ENCODE results near the gene PRSS33.

The PRSS33 gene

GRCh38 chr16:2756288-2757015 is 30.9 kb downstream of the PRSS33 start:
- H3K9me3 Mint-ChIP-seq = peaks cover 1% of the 10 kb centered on the region
- H3K27me3 Mint-ChIP-seq = no peaks in the 10 kb centered on the region
- peaks cover 92% of the 10 kb centered on the region for H3K36me3 Mint-ChIP-seq (ENCODE audit: low read depth)
- H3K4me1 Mint-ChIP-seq (ENCODE audit: low read depth) = peaks cover 58% of the 10 kb centered on the region
- DNase-seq = no peak
- peak overlapping the region; percentile 16 for H3K4me3 Mint-ChIP-seq
- peak overlapping the region; percentile 88 for H3K27ac Mint-ChIP-seq

GRCh38 chr16:2755158-2755557 is 32.2 kb downstream of the PRSS33 start:
- H3K9me3 Mint-ChIP-seq = peaks cover 2% of the 10 kb centered on the region
- peak overlapping the region; percentile 87 for H3K4me3 Mint-ChIP-seq
- DNase-seq = no peak
- peak overlapping the region; percentile 88 for H3K27ac Mint-ChIP-seq
- H3K4me1 Mint-ChIP-seq (ENCODE audit: low read depth) = peaks cover 61% of the 10 kb centered on the region
- peaks cover 91% of the 10 kb centered on the region for H3K36me3 Mint-ChIP-seq (ENCODE audit: low read depth)
- H3K27me3 Mint-ChIP-seq = no peaks in the 10 kb centered on the region

DNA sequence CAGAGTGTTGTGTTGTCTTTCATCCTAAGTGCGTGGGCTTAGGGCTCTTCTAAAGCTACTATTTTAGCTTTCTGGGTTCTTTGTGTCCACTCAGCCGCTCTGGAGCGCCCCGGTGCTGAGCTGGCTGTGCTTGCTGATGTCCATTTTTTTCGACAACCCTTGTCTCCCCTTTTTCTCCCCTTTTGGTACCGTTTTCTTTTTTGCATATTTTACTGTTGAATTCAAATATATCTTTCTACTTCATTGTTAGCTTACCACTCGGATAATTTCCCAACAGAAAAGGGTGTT is 33.7 kb downstream of the PRSS33 start:
- Mint-ChIP-seq H3K9me3 (peaks cover 2% of the 10 kb centered on the region), H3K27me3 (no peaks in the 10 kb centered on the region), H3K27ac (peak overlapping the region; percentile 88), H3K36me3 (ENCODE audit: low read depth) (peaks cover 83% of the 10 kb centered on the region), H3K4me3 (peak overlapping the region; percentile 87), H3K4me1 (ENCODE audit: low read depth) (peaks cover 52% of the 10 kb centered on the region)
- no peak for DNase-seq

- H3K4me1 Mint-ChIP-seq (ENCODE audit: low read depth) = peaks cover 51% of the 10 kb centered on the region
- no peaks in the 10 kb centered on the region for H3K27me3 Mint-ChIP-seq
- H3K4me3 Mint-ChIP-seq = peak overlapping the region; percentile 87
- DNase-seq = no peak
- peaks cover 2% of the 10 kb centered on the region for H3K9me3 Mint-ChIP-seq
- peaks cover 77% of the 10 kb centered on the region for H3K36me3 Mint-ChIP-seq (ENCODE audit: low read depth)
- H3K27ac Mint-ChIP-seq = peak overlapping the region; percentile 100
Observed at GRCh38 chr16:2752850-2753732, 34.3 kb downstream of the PRSS33 start.

DNA sequence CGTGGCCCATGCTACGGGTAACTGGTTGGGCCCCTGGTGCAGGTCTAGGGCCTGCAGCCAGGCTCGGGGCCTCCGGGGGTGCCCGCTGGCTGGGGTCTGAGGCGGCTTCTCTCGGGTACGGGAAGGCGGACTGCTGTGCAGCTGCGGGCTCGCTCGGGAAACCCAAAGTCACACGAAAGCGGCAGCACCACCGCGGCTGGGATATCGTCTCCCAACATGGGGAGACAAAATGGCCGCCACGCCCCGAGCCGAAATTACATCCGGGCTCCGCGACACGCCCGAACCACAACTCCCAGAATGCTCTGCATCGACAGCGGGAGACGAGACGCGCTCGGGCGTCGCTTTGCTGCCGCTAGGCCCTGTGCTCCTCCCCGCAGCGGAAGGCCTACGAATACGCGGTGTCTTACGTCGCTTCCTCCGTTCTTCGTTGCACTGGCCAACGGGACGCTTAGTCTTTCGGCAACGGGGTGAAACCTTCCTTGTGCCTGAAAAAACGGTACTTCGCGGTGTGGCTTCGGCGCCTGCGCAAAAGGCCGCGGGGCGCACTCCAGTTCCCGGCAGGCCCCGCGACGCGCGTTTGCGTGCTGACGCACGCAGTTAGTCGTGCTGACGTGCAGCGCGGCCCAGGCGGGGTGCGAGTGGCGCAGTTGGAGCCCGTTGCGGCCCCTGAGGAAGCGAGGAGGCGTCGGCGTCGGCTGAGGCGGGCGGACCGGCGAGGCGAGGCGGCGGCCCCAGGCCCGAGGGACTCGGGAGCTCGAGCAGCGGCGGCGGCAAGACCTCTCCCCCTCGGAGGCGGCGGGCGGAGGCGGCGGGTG is 35.1 kb downstream of the PRSS33 start, which contains the start of gene SRRM2:
Gene SRRM2, plus strand, starts transcription at position 604 of the 815 bp plus-strand sequence. CDS start 3,727 bp downstream, outside the sequence.
- peaks cover 68% of the 10 kb centered on the region for H3K36me3 Mint-ChIP-seq (ENCODE audit: low read depth)
- H3K4me3 Mint-ChIP-seq = peak within 1 kb of the TSS; percentile 87
- H3K27ac Mint-ChIP-seq = peak within 1 kb of the TSS; percentile 100
- H3K9me3 Mint-ChIP-seq = peaks cover 2% of the 10 kb centered on the region
- H3K27me3 Mint-ChIP-seq = no peaks in the 10 kb centered on the region
- DNase-seq = peak; percentile 96
- peaks cover 44% of the 10 kb centered on the region for H3K4me1 Mint-ChIP-seq (ENCODE audit: low read depth)

GRCh38 chr16:2751577-2752034 is 35.8 kb downstream of the PRSS33 start:
- Mint-ChIP-seq H3K9me3 (peaks cover 2% of the 10 kb centered on the region), H3K4me1 (ENCODE audit: low read depth) (peaks cover 37% of the 10 kb centered on the region), H3K27me3 (no peaks in the 10 kb centered on the region), H3K4me3 (peak overlapping the region; percentile 87), H3K36me3 (ENCODE audit: low read depth) (peaks cover 62% of the 10 kb centered on the region), H3K27ac (peak overlapping the region; percentile 100)
- peak; percentile 52 for DNase-seq

- H3K9me3 Mint-ChIP-seq = peaks cover 2% of the 10 kb centered on the region
- no peak for DNase-seq
- no peak overlapping the region for H3K27ac Mint-ChIP-seq
- H3K4me1 Mint-ChIP-seq (ENCODE audit: low read depth) = peaks cover 22% of the 10 kb centered on the region
- peak overlapping the region; percentile 87 for H3K4me3 Mint-ChIP-seq
- H3K36me3 Mint-ChIP-seq (ENCODE audit: low read depth) = peaks cover 47% of the 10 kb centered on the region
- H3K27me3 Mint-ChIP-seq = no peaks in the 10 kb centered on the region
Observed at GRCh38 chr16:2749936-2750335, 37.4 kb downstream of the PRSS33 start.

- Mint-ChIP-seq H3K4me1 (ENCODE audit: low read depth) (peaks cover 18% of the 10 kb centered on the region), H3K9me3 (peaks cover 2% of the 10 kb centered on the region), H3K4me3 (no peak overlapping the region), H3K27ac (no peak overlapping the region), H3K27me3 (no peaks in the 10 kb centered on the region), H3K36me3 (ENCODE audit: low read depth) (peaks cover 43% of the 10 kb centered on the region)
- DNase-seq = no peak
Observed at GRCh38 chr16:2749476-2749875, 37.9 kb downstream of the PRSS33 start.

- Mint-ChIP-seq H3K27ac (no peak overlapping the region), H3K27me3 (no peaks in the 10 kb centered on the region), H3K4me3 (no peak overlapping the region), H3K4me1 (ENCODE audit: low read depth) (peaks cover 15% of the 10 kb centered on the region), H3K36me3 (ENCODE audit: low read depth) (peaks cover 37% of the 10 kb centered on the region), H3K9me3 (peaks cover 2% of the 10 kb centered on the region)
- DNase-seq = no peak
Observed at GRCh38 chr16:2748757-2749455, 38.5 kb downstream of the PRSS33 start.

DNA sequence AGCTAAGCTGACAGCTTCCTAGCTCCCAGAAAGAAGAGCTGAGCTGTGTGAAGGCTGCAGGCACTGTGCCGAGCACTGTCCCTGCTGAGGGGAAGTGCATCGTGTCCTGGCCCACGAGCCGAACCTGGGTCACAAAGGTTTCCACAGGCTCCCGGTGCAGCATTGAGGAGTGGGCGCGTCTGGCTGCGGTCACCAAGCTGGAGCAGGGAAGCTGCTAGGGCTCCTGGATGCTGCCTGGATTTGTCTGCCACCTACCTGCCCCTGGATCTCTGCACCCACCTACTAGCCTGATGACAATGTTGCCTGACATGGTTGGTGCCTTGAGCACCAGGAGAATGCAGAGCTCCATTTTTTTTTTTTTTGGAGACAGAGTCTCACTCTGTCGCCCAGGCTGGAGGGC is 41.4 kb downstream of the PRSS33 start:
- H3K4me1 Mint-ChIP-seq (ENCODE audit: low read depth) = peaks cover 6% of the 10 kb centered on the region

DNA sequence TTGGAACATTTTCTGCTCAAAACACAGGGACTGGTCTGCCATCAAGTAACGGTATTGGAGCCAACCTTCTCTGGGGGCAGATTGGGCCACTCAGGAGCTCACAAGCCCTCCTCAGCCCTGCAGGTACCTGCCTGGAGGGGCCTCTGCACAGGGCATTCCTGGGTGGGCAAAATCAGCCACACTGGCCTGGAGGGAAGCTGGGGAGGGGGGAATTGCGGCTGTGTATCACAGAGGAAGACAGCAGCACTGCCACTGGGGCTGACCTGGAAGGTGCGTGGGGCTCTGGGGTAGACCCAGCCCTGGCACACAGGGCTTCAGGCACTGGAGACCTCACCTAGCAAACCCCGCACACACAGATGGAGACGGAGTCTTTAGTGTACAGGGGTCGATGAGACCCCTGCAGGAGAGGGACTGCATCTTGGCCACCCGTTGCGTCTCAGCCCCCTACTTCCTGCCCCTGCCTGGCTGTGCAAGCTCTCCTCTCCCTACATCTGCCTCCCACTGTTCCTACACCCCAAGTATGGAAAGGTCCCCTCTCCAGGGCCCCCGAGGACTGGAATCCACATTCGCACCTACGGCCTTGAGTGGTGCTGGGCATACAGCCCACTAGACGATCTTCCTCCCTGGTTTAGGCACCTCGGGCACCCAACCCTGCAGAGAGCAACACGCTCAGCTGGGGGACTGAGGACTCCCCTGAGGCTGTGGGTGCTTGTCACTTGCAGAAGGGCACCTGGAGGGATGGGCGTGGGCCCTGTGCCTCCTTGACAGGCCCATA is 42.1 kb downstream of the PRSS33 start:
- no peak overlapping the region for H3K4me3 Mint-ChIP-seq
- H3K4me1 Mint-ChIP-seq (ENCODE audit: low read depth) = no peaks in the 10 kb centered on the region
- H3K9me3 Mint-ChIP-seq = no peaks in the 10 kb centered on the region
- no peak for DNase-seq
- peaks cover 8% of the 10 kb centered on the region for H3K36me3 Mint-ChIP-seq (ENCODE audit: low read depth)
- no peak overlapping the region for H3K27ac Mint-ChIP-seq
- H3K27me3 Mint-ChIP-seq = no peaks in the 10 kb centered on the region

More for the DNA sequence above, 41.4 kb downstream of the PRSS33 start:
- Mint-ChIP-seq H3K27me3 (no peaks in the 10 kb centered on the region), H3K4me3 (no peak overlapping the region), H3K27ac (no peak overlapping the region), H3K36me3 (ENCODE audit: low read depth) (peaks cover 14% of the 10 kb centered on the region), H3K9me3 (no peaks in the 10 kb centered on the region)
- no peak for DNase-seq

DNA sequence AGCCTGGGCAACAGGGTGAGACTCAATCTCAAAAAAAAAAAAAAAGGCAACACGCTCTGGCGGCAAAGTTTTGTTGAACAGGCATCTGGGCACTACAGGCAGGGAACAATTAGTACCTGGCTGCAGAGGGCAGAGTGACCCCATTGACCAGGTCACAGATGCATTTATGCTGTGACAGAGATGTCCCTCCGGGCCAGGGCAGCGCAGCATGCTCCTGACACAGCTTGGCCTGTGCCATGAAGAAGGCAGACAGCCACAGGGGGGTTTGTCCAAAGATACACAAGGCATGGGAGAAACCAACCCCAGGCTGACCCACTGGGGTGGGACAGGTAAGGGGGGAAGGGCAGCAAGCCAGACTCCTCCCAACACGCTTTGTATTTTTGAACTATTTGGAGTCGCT is 42.6 kb downstream of the PRSS33 start:
- no peaks in the 10 kb centered on the region for H3K4me1 Mint-ChIP-seq (ENCODE audit: low read depth)
- H3K36me3 Mint-ChIP-seq (ENCODE audit: low read depth) = peaks cover 4% of the 10 kb centered on the region
- H3K9me3 Mint-ChIP-seq = no peaks in the 10 kb centered on the region
- DNase-seq = no peak
- H3K4me3 Mint-ChIP-seq = no peak overlapping the region
- H3K27me3 Mint-ChIP-seq = no peaks in the 10 kb centered on the region
- H3K27ac Mint-ChIP-seq = no peak overlapping the region

DNA sequence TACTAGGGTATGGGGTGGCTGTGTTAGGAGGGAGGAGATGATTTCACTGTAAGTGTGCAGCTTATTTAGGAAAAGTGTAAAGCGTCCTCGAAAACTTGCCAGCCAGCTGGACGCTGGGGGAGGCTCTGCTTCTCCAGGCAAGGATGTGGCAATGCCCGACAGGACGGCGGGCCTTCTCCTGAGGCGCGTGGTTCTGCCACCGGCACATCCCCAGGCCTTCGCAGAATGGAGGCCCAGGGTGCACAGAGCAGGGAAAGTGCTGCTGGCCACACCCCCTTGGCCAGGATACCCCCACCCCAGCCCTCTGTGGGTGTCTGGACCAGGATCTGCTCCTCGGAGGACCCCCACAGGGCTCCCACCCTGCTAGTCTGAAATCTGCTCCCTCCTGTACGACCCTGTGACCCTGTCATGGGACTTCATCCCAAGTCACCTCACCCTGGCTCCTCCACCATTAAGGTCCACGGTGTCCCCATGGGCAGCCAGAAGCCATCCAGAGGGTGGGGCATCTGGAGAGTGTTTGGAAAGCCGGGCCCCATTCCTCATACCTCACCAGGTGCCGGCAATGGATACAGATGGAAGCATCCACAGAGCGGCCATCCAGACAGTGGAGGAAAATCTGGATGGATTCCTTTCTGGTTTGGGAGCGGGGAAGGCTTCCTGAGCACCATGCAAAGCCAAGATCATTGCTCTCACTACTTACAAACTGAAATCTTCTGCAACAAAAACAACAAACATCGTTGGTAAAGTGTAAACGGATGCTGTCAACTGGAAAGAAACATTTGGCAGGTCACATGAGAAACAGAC is 44.2 kb downstream of the PRSS33 start:
- H3K4me1 Mint-ChIP-seq (ENCODE audit: low read depth) = no peaks in the 10 kb centered on the region
- no peak overlapping the region for H3K27ac Mint-ChIP-seq
- no peak for DNase-seq
- H3K4me3 Mint-ChIP-seq = no peak overlapping the region
- H3K36me3 Mint-ChIP-seq (ENCODE audit: low read depth) = no peaks in the 10 kb centered on the region
- H3K9me3 Mint-ChIP-seq = no peaks in the 10 kb centered on the region
- no peaks in the 10 kb centered on the region for H3K27me3 Mint-ChIP-seq
